C4-2B (cell line): ENCODE data around the gene TMPRSS13.

Experiments used
- H3K27ac ChIP-seq: fragments of 450-650 bp; 2 replicates; pipeline ENCODE4 v1.5.1; 2017
- CTCF ChIP-seq: fragments of 450-650 bp; conservative IDR thresholded peaks from 2 replicates; pipeline ENCODE4 v1.5.1; 2017; ENCODE audit warnings: mild to moderate bottlenecking
- ZFX ChIP-seq: fragments of 450-650 bp; IDR thresholded peaks from 2 replicates; pipeline ENCODE4 v1.6.1; 2017

TMPRSS13 gene

GRCh38 chr11:117925198-117925925 lies 3.8 kb downstream of the TMPRSS13 start:
- TF ChIP-seq ZFX = no peak
- TF ChIP-seq CTCF = no peak

GRCh38 chr11:117924631-117925170 lies 4.5 kb downstream of the TMPRSS13 start:
- TF ChIP-seq ZFX (no peak), CTCF (no peak)
- H3K27ac ChIP-seq = no peak overlapping the region

More at GRCh38 chr11:117925198-117925925, 3.8 kb downstream of the TMPRSS13 start:
- no peak overlapping the region for H3K27ac ChIP-seq

- TF ChIP-seq ZFX = no peak
- no peak for TF ChIP-seq CTCF
- H3K27ac ChIP-seq = no peak overlapping the region
Measured at GRCh38 chr11:117923773-117924172, 5.4 kb downstream of the TMPRSS13 start.

GRCh38 chr11:117923275-117923674 lies 5.9 kb downstream of the TMPRSS13 start:
- no peak overlapping the region for H3K27ac ChIP-seq
- no peak for TF ChIP-seq ZFX
- TF ChIP-seq CTCF = no peak

GRCh38 chr11:117921893-117922292 lies 7.3 kb downstream of the TMPRSS13 start:
- TF ChIP-seq CTCF (no peak), ZFX (no peak)
- H3K27ac ChIP-seq = no peak overlapping the region

- no peak overlapping the region for H3K27ac ChIP-seq
- TF ChIP-seq ZFX (no peak), CTCF (no peak)
Measured at GRCh38 chr11:117921456-117921855, 7.7 kb downstream of the TMPRSS13 start.

GRCh38 chr11:117919781-117920221 lies 9.4 kb downstream of the TMPRSS13 start:
- no peak for TF ChIP-seq ZFX
- no peak for TF ChIP-seq CTCF
- H3K27ac ChIP-seq = no peak overlapping the region
